A673 (cell line): ENCODE measurements around the gene LGMN.

Experiments
- EZH2 ChIP-seq: fragments of 200-600 bp; sonication (generic); IDR thresholded peaks from 2 replicates; pipeline ENCODE4 v1.6.1; 2017; ENCODE audit warnings: borderline replicate concordance, low read depth, mild to moderate bottlenecking, mixed read lengths, antibody characterized with exemption, low read length; ENCODE audit not compliant: poor library complexity, severe bottlenecking
- TF ChIP-seq, protein P1 (sequence below): fragments of 300-800, 200-600 bp; sonication (generic); conservative IDR thresholded peaks from 2 replicates; pipeline ENCODE4 v1.5.1; 2017; ENCODE audit warnings: low read depth, mild to moderate bottlenecking, antibody characterized with exemption, low read length, moderate library complexity, mixed read lengths

DNA sequence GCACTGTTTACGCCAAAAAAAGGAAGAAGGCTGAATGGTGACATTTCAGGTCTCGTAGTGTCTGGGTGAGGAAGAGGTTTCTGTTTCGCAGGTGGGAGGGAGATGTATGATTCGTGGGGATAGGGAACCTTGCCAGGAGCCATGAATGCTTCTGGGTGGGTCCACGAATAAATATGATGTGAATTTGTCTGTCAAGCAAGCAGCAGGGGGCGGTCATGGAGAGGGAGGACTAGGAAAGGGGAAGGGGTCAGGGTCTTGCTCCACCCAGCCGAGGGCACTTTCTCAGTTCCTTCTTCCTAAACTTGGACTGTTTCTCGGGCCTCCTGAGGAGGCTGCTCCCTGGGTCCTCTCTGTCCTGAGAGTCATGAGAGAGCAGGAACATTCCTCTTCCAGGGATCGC lies 72.5 kb downstream of the LGMN start:
- TF ChIP-seq, protein P1, sequence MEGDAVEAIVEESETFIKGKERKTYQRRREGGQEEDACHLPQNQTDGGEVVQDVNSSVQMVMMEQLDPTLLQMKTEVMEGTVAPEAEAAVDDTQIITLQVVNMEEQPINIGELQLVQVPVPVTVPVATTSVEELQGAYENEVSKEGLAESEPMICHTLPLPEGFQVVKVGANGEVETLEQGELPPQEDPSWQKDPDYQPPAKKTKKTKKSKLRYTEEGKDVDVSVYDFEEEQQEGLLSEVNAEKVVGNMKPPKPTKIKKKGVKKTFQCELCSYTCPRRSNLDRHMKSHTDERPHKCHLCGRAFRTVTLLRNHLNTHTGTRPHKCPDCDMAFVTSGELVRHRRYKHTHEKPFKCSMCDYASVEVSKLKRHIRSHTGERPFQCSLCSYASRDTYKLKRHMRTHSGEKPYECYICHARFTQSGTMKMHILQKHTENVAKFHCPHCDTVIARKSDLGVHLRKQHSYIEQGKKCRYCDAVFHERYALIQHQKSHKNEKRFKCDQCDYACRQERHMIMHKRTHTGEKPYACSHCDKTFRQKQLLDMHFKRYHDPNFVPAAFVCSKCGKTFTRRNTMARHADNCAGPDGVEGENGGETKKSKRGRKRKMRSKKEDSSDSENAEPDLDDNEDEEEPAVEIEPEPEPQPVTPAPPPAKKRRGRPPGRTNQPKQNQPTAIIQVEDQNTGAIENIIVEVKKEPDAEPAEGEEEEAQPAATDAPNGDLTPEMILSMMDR, result no peak
- no peak for TF ChIP-seq EZH2
